Activated CD4-positive, alpha-beta T cell treated with anti-CD3 and anti-CD28 coated beads, Interleukin-2, amount 10 ng/mL, durations not matched to agents 24 days and 14 days (primary cell): ENCODE results near the gene INPP4B. TPM values are rescaled to one million over a fixed set of nuclear protein-coding genes. Genes with fewer than 3 reads are reported as not detected.

Experiments used
- DNase-seq: peaks from one replicate; pipeline ENCODE4 v3.0.0; 2022
- H3K27ac Mint-ChIP-seq: one replicate; pipeline ENCODE4 v1.8.0; 2022; ENCODE audit warnings: mild to moderate bottlenecking, mixed read lengths
- H3K27me3 Mint-ChIP-seq: one replicate; pipeline ENCODE4 v1.8.0; 2022; ENCODE audit warnings: mixed read lengths
- H3K36me3 Mint-ChIP-seq: one replicate; pipeline ENCODE4 v1.8.0; 2022; ENCODE audit warnings: low read depth, mild to moderate bottlenecking, mixed read lengths
- H3K4me1 Mint-ChIP-seq: one replicate; pipeline ENCODE4 v1.8.0; 2021; ENCODE audit warnings: mixed read lengths
- H3K4me3 Mint-ChIP-seq: one replicate; pipeline ENCODE4 v1.8.0; 2022; ENCODE audit warnings: mild to moderate bottlenecking, moderate library complexity, mixed read lengths
- H3K9me3 Mint-ChIP-seq: one replicate; pipeline ENCODE4 v1.8.0; 2021; ENCODE audit warnings: mixed read lengths
- intact Hi-C: fragments of 100-400 bp; cut with micrococcal nuclease; formaldehyde crosslinking; loops from one replicate; pipeline ENCODE4 v1.15.1; 2023
- total RNA-seq: library from RNA; stranded (reverse); gene quantifications from 2 replicates; pipeline ENCODE4 v1.2.3, GENCODE V29; 2022

The INPP4B gene
- total RNA-seq, result 39.8 and 42.5 TPM in 2 replicates

DNA sequence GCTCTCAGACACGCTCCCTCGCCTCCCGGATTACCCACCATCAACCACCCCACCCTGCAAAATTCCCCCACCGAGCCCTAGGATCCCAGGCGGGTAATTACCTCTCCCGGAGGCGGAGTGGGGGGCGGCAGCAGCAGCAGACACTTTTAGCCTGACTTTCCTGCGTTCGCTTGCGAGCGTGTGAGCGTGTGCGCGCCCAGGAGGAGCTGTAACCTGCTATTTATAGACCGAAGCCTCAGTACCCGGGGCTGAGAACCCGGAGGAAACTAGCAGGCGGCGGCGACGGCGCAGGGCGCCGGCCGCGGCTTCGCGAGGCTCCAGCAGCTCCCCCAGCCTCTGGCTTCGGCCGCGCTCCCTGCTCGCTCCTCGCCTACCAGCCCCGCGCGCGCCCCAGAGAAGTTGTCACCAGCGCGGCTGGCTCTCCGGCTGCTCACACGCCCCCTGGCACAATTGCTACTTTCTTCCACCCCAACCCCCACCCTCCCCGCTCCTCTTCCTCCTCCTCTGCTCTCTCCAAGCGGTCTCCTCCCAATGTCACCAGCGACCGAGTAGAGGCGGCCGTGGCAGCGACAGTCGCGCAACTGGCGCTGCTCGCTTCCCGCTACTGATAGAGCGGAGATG, at the start of gene INPP4B:
INPP4B (minus strand) TSS at position 194 of the 621 bp plus-strand sequence.
- Mint-ChIP-seq H3K27ac (peak within 1 kb of the TSS; percentile 89), H3K9me3 (no peaks in the 10 kb centered on the region), H3K27me3 (peaks cover 24% of the 10 kb centered on the region), H3K36me3 (no peaks in the 10 kb centered on the region), H3K4me1 (peaks cover 18% of the 10 kb centered on the region), H3K4me3 (peak within 1 kb of the TSS; percentile 95)
- DNase-seq, result peak; percentile 88
- intact Hi-C loops, result loop anchor here (1.0 to 10.0 kb wide), 11 partner anchors 29 to 1209 kb away; partner anchors contain the start of genes IL15 and SMARCA5

DNA sequence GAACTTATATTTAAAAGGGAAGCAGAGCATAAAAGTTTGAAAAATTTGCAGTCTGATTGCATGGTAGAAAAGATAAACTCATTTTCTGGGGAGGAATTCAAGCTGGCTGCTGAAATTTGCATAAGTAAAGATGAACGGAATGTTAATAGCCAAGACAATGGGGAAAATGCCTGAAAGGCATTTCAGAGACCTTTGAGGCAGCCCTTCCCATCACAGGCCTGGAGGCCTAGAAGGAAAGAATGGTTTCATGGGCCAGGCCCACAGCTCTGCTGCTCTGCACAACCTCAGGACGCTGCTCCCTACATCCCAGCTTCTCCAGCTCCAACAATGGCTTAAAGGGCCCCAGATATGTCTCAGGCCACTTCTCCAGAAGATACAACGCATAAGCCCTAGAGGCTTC, 46.9 kb upstream of the INPP4B start:
- no peak overlapping the region for H3K4me3 Mint-ChIP-seq

DNA sequence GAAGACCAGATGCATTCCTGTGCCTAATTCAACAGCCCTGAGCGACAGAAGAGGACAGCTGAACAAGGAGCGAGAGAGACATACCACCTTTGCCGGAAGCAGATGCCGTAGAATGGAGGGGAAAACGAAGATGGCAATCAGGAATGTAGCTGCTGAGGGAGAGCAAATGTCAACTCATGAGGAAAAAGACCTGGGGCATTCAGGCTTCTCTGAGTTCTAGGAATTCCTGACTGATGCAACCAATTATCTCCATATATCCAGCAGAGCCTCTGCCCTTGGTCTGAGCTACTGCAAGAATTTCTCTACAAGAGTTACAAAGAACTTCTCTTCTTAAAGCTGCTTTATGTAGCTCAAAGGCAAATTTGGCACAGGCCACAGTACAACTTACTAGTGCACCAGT, 40.5 kb upstream of the INPP4B start:
- H3K27me3 Mint-ChIP-seq, result peaks cover 7% of the 10 kb centered on the region
- no peaks in the 10 kb centered on the region for H3K9me3 Mint-ChIP-seq
- no peaks in the 10 kb centered on the region for H3K4me1 Mint-ChIP-seq
- no peak overlapping the region for H3K27ac Mint-ChIP-seq
- no peak overlapping the region for H3K4me3 Mint-ChIP-seq
- intact Hi-C loops, result no loop called here
- no peaks in the 10 kb centered on the region for H3K36me3 Mint-ChIP-seq
- DNase-seq, result no peak

More for the DNA sequence above, 46.9 kb upstream of the INPP4B start:
- no peaks in the 10 kb centered on the region for H3K36me3 Mint-ChIP-seq
- H3K9me3 Mint-ChIP-seq, result peaks cover 9% of the 10 kb centered on the region
- intact Hi-C loops, result no loop called here
- H3K4me1 Mint-ChIP-seq, result no peaks in the 10 kb centered on the region
- H3K27ac Mint-ChIP-seq, result no peak overlapping the region
- no peak for DNase-seq
- H3K27me3 Mint-ChIP-seq, result peaks cover 9% of the 10 kb centered on the region

DNA sequence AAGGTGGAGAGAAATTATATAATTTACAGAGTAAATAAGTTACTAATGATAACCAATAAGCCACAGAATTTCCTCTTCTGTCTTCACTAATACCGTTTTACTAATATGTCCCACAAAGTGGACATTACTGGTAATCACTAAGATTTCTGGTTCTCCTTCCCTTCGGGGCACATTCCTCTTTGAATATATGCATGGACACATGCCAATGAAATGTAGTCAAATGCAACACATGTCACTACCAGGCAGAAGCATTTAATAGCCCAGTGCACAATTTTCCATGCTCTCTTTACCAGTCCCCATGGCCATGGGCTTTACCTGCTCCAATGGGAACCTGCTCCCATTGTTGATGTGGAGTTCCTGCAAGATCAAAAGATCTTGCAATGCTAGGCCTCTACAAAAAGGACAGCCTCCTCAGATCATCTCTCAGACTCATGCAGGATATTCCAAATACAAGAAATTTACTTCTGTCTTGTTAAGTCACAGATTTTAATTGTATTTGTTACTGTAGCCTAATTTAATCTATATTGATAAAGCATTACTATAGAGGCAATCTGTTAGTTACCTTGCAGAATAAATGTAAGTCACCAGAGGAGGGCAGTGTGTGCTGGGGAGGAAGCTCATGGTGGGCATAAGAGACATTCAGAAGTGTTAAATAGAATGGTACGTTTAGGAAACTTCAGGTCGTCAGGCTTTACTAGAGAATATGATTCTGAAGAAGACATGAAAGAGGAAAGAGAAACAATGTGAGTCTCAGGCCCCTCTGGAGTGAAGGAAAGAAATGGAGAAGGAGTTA, 37.1 kb upstream of the INPP4B start:
- no peak overlapping the region for H3K27ac Mint-ChIP-seq

DNA sequence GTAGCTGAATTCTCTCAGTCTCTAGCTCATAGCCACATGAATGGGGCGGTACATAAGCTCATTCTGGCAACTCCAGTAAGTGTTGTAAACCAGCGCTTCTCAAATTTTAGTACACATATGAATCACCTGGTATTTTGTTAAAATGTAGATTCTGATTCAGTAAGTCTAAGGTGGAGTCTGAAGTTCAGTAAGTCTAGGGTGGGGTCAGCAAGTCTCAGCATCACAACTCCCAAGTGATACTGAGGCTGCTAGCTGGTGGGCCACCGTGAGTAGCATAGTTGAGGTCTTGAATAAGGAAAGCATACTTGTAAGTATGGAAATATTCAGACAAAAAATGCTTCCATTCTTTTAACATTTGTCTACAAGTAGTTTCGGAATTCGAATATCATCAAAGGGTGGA, 36.1 kb upstream of the INPP4B start:
- Mint-ChIP-seq H3K27ac (no peak overlapping the region), H3K9me3 (no peaks in the 10 kb centered on the region), H3K27me3 (peaks cover 5% of the 10 kb centered on the region), H3K4me3 (no peak overlapping the region), H3K4me1 (no peaks in the 10 kb centered on the region), H3K36me3 (no peaks in the 10 kb centered on the region)
- no peak for DNase-seq
- intact Hi-C loops, result no loop called here

More for the DNA sequence above, 37.1 kb upstream of the INPP4B start:
- H3K4me3 Mint-ChIP-seq, result no peak overlapping the region
- intact Hi-C loops, result no loop called here
- no peaks in the 10 kb centered on the region for H3K36me3 Mint-ChIP-seq
- no peak for DNase-seq
- H3K27me3 Mint-ChIP-seq, result peaks cover 5% of the 10 kb centered on the region
- H3K9me3 Mint-ChIP-seq, result no peaks in the 10 kb centered on the region
- no peaks in the 10 kb centered on the region for H3K4me1 Mint-ChIP-seq

DNA sequence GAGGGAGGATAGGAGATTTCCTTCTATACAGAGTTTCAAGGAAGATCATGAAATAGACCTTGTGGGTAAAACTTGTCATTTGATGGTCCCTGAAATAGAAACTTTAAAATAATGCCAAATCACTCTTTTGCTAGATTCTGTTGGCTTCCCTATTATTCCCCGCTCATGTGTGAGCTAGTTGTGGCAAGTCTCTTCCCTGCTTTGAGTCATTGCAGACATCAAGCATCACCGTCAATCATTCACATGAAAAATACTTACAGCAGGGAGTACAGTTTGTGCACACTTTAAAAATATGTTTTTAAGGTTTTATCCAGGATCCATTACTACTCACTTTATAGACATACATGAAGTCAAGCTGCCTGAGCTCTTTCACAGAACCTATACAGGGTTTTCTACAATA, 35.2 kb upstream of the INPP4B start:
- H3K27me3 Mint-ChIP-seq, result peaks cover 10% of the 10 kb centered on the region
- H3K4me1 Mint-ChIP-seq, result no peaks in the 10 kb centered on the region
- no peaks in the 10 kb centered on the region for H3K36me3 Mint-ChIP-seq
- no peak for DNase-seq
- H3K4me3 Mint-ChIP-seq, result no peak overlapping the region
- H3K27ac Mint-ChIP-seq, result no peak overlapping the region
- H3K9me3 Mint-ChIP-seq, result no peaks in the 10 kb centered on the region
- intact Hi-C loops, result no loop called here

DNA sequence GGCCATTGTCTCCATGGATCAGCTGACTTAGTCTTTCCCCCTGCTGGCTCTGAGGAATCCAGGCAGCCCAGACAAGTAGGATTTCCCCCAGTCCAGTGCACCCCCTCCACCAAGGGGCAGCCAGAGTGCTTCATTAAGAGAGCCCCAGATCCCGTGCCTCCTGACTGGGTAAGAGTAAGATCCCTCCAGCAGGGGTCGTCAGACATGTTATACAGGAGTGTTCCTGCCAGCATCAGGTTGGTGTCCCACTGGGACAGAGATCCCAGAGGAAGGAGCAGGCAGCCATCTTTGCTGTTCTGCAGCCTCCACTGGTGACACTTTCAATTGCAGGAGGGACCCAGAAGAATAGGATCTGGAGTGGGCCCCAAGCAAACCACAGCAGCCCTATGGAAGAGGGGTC, 29.0 kb upstream of the INPP4B start:
- Mint-ChIP-seq H3K9me3 (no peaks in the 10 kb centered on the region), H3K27me3 (peaks cover 8% of the 10 kb centered on the region), H3K27ac (no peak overlapping the region), H3K4me3 (no peak overlapping the region), H3K4me1 (no peaks in the 10 kb centered on the region), H3K36me3 (no peaks in the 10 kb centered on the region)
- DNase-seq, result no peak
- intact Hi-C loops, result no loop called here

DNA sequence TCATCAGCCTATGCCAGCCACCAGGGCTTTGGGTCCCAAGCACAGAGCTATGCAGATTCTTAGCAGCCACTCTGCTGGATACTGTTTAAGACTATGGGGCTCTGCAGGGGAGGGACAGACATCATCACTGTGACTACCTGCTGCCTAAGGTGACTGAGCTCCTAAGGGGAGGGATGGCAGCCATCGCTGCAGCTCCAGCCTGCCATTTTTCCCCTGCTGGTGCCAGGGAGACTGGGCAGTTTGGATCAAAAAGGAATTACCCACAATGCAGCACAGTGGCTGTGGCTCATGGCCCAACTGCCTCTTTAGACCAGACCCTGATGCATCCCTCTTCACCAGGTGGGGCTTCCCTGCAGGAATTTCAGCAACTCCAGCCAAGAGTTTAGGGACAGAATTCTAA, 28.6 kb upstream of the INPP4B start:
- Mint-ChIP-seq H3K27me3 (peaks cover 10% of the 10 kb centered on the region), H3K4me3 (no peak overlapping the region), H3K27ac (no peak overlapping the region), H3K9me3 (peaks cover 3% of the 10 kb centered on the region), H3K4me1 (no peaks in the 10 kb centered on the region), H3K36me3 (no peaks in the 10 kb centered on the region)
- DNase-seq, result no peak
- intact Hi-C loops, result no loop called here

DNA sequence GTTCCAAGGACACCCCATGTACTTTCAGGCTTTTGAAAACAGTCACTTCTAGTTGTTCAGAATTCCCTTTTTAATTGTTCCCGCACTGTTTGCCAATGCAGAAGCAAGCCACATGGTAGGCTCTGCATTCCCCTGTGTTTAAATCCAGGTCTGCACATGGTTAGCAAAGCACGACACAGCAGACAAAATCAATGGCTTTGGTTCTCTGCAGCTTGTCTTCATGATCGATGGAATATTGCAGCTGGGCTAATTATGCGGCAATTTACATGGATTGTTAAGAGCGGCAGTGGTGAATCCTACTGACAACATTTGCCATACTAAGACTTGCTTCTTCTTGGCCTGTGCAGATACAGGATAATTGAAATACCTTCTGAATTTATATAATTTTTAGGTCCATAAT, 20.6 kb upstream of the INPP4B start:
- DNase-seq, result no peak
- Mint-ChIP-seq H3K4me3 (no peak overlapping the region), H3K9me3 (peaks cover 9% of the 10 kb centered on the region), H3K4me1 (no peaks in the 10 kb centered on the region), H3K36me3 (no peaks in the 10 kb centered on the region), H3K27me3 (peaks cover 6% of the 10 kb centered on the region), H3K27ac (no peak overlapping the region)
- intact Hi-C loops, result no loop called here

DNA sequence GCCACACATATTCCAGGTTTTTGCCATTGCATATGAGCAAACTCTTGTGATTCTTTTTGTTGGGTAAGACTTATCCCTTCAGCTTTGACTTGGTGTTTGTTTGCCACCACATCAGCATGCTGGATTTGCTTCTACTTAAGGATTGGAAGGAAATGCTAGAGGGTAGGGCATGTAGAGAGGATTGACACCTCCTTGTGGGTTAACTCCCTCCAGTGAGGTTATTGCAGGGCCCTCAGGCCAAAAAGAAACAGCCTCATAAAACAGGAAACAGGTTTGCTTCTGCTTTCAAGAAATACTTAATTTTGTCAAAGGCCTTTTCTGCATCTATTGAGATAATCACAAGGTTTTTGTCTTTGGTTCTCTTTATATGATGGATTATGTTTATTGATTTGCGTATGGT, 15.2 kb upstream of the INPP4B start:
- Mint-ChIP-seq H3K27ac (no peak overlapping the region), H3K4me3 (no peak overlapping the region), H3K36me3 (no peaks in the 10 kb centered on the region), H3K27me3 (peaks cover 5% of the 10 kb centered on the region), H3K4me1 (no peaks in the 10 kb centered on the region), H3K9me3 (no peaks in the 10 kb centered on the region)
- intact Hi-C loops, result no loop called here
- no peak for DNase-seq

DNA sequence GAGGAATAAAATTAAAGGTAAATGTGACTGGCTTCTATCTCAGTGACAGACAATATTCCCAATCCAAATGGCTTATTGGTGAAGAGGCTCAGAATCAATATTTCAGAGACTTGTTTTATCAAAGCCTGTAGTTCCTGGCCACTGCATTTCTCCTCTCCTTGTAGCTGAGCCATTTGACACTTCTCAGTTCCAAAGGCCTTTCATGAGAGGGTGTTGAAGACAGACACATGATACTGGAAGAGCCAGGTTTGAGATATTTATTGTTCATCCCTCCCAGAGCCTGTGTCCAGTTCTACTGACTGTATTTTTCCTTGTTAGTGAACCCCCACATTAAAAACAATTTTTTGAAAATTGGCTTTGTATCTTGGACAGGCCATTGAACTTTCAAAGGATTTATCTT, 12.9 kb upstream of the INPP4B start:
- no peaks in the 10 kb centered on the region for H3K4me1 Mint-ChIP-seq

DNA sequence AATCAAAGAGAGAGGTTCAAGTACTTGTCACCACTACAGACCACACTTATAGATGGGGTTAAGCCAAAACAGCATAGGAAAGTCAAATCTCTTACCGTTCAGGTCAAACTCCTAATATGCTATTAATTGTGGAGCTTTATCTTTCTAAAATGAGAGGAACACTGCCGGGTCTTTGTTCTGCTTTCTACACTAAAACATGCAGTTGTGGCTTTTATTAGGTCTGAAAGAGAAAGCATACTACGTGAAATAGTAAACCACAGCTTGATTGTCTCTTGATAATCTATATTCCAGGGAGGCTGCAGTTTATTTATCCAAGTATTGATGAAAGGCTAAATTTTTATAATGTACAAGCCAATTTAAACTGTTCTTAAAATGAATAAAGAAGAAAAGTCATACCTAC, 12.3 kb upstream of the INPP4B start:
- Mint-ChIP-seq H3K27me3 (peaks cover 13% of the 10 kb centered on the region), H3K4me3 (no peak overlapping the region), H3K36me3 (no peaks in the 10 kb centered on the region), H3K9me3 (no peaks in the 10 kb centered on the region), H3K4me1 (no peaks in the 10 kb centered on the region), H3K27ac (no peak overlapping the region)
- no peak for DNase-seq
- intact Hi-C loops, result no loop called here

More for the DNA sequence above, 12.9 kb upstream of the INPP4B start:
- no peaks in the 10 kb centered on the region for H3K36me3 Mint-ChIP-seq
- DNase-seq, result no peak
- intact Hi-C loops, result no loop called here
- H3K9me3 Mint-ChIP-seq, result no peaks in the 10 kb centered on the region
- peaks cover 13% of the 10 kb centered on the region for H3K27me3 Mint-ChIP-seq
- no peak overlapping the region for H3K27ac Mint-ChIP-seq
- H3K4me3 Mint-ChIP-seq, result no peak overlapping the region

DNA sequence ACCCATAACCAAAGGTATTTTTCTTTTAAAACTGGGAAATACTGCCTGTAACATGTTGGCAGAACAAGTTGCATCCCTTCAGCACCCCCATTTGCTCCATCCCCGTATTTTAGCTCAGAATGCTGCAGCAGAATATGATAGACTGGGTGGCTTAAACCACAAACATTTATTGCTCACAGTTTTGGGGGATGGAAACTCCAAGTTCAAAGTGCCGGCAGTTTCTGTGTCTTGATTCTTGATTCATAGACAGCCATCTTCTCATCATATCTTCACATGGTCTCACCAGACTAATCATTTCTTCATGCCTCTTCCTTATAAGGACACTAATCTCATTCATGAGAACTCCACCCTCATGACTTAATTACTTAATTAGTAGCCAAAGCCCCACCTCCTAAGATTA, 10.5 kb upstream of the INPP4B start:
- Mint-ChIP-seq H3K27me3 (peaks cover 13% of the 10 kb centered on the region), H3K36me3 (no peaks in the 10 kb centered on the region), H3K27ac (no peak overlapping the region), H3K4me3 (no peak overlapping the region), H3K9me3 (no peaks in the 10 kb centered on the region), H3K4me1 (no peaks in the 10 kb centered on the region)
- no peak for DNase-seq
- intact Hi-C loops, result no loop called here

DNA sequence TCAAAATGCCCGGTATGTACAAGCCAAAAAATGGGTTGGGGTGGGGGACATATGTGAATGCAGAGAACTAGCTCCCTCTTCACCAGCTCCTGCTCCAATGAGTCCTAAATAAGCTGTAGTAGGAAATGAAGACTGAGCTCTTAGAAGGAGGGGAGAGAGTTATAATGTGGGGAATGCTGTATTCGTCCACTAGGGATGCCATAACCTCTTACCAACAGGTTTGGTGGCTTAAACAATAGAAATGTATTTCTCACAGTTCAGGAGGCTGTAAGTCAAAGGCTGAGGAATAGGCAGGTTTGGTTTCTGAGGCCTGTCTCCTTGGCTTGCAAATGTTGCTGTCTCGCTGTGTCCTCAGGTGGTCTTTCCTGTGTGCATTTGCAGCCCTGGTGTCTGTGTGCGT, 4.4 kb upstream of the INPP4B start:
- H3K27ac Mint-ChIP-seq, result no peak overlapping the region
- intact Hi-C loops, result no loop called here
- H3K4me1 Mint-ChIP-seq, result peaks cover 7% of the 10 kb centered on the region
- peaks cover 21% of the 10 kb centered on the region for H3K27me3 Mint-ChIP-seq
- H3K36me3 Mint-ChIP-seq, result no peaks in the 10 kb centered on the region
- no peaks in the 10 kb centered on the region for H3K9me3 Mint-ChIP-seq
- H3K4me3 Mint-ChIP-seq, result no peak overlapping the region
- DNase-seq, result no peak
